ENCODE results near the gene LRRC37B.

DNA sequence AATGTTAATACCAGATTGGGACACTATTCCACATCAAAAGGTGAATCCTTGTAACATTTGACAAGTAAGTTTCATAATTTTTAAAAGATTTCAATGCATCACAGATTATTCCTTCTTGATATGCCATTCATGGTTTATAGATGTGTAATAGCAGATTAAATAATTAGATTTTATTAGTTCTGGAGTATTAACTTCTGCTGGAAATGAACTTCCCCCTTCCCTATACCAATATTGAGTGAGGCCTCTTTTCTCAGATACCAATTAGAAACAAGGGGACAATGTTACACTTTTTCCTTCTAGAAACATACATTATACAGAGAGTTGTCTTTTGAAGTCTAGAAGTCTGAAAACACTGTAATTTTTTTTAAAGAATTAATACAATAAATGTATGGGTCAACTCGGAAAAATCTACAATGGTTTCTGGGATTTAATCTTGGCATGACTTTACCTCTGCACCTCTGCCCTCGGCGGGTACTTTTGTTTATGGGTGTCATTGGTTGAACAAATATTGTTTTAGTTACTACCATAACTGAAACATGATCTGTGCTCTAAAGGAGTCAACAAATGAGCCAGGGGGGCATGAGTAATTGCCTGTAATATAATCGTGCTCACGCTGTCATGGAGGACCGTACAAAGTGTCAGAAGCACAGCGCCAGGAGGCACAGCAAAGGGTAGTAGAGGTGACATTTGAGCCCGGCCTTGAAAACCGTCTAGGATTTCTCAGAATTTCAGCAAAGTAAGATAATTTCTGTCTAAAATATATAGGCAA lies 8.2 kb downstream of the LRRC37B start:
- TF ChIP-seq, protein P1, sequence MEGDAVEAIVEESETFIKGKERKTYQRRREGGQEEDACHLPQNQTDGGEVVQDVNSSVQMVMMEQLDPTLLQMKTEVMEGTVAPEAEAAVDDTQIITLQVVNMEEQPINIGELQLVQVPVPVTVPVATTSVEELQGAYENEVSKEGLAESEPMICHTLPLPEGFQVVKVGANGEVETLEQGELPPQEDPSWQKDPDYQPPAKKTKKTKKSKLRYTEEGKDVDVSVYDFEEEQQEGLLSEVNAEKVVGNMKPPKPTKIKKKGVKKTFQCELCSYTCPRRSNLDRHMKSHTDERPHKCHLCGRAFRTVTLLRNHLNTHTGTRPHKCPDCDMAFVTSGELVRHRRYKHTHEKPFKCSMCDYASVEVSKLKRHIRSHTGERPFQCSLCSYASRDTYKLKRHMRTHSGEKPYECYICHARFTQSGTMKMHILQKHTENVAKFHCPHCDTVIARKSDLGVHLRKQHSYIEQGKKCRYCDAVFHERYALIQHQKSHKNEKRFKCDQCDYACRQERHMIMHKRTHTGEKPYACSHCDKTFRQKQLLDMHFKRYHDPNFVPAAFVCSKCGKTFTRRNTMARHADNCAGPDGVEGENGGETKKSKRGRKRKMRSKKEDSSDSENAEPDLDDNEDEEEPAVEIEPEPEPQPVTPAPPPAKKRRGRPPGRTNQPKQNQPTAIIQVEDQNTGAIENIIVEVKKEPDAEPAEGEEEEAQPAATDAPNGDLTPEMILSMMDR (IDR thresholded peaks at IDR 0.05) = no peak
- TF ChIP-seq RNF2 (IDR thresholded peaks at IDR 0.05; ENCODE audit: borderline replicate concordance, low read depth) (no peak), POLR2A (IDR thresholded peaks at IDR 0.05; ENCODE audit: low read length) (no peak), FOSL2 (IDR thresholded peaks at IDR 0.05) (no peak), FOSL2 (CRISPR knock-in tag; IDR thresholded peaks at IDR 0.05) (peak; percentile 37), RCOR1 (IDR thresholded peaks at IDR 0.05; ENCODE audit: low read depth, low read length) (no peak), RFX5 (IDR thresholded peaks at IDR 0.05) (no peak), RAD21 (conservative IDR thresholded peaks at IDR 0.05 in 1 of 2, IDR thresholded peaks at IDR 0.05 in 1 of 2) (no peak), MYC (IDR thresholded peaks at IDR 0.05; ENCODE audit: borderline replicate concordance, low read length) (no peak), BHLHE40 (IDR thresholded peaks at IDR 0.05; ENCODE audit: low read depth, low read length) (no peak), HDAC2 (IDR thresholded peaks at IDR 0.05) (no peak), EP300 (IDR thresholded peaks at IDR 0.05) (no peak)
- TF ChIP-seq, protein P2, sequence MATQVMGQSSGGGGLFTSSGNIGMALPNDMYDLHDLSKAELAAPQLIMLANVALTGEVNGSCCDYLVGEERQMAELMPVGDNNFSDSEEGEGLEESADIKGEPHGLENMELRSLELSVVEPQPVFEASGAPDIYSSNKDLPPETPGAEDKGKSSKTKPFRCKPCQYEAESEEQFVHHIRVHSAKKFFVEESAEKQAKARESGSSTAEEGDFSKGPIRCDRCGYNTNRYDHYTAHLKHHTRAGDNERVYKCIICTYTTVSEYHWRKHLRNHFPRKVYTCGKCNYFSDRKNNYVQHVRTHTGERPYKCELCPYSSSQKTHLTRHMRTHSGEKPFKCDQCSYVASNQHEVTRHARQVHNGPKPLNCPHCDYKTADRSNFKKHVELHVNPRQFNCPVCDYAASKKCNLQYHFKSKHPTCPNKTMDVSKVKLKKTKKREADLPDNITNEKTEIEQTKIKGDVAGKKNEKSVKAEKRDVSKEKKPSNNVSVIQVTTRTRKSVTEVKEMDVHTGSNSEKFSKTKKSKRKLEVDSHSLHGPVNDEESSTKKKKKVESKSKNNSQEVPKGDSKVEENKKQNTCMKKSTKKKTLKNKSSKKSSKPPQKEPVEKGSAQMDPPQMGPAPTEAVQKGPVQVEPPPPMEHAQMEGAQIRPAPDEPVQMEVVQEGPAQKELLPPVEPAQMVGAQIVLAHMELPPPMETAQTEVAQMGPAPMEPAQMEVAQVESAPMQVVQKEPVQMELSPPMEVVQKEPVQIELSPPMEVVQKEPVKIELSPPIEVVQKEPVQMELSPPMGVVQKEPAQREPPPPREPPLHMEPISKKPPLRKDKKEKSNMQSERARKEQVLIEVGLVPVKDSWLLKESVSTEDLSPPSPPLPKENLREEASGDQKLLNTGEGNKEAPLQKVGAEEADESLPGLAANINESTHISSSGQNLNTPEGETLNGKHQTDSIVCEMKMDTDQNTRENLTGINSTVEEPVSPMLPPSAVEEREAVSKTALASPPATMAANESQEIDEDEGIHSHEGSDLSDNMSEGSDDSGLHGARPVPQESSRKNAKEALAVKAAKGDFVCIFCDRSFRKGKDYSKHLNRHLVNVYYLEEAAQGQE (IDR thresholded peaks at IDR 0.05) = no peak
- TF ChIP-seq, protein P3, sequence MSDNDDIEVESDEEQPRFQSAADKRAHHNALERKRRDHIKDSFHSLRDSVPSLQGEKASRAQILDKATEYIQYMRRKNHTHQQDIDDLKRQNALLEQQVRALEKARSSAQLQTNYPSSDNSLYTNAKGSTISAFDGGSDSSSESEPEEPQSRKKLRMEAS (IDR thresholded peaks at IDR 0.05) = no peak
